Lung (tissue), 12 donors: ENCODE data around the gene SRCAP. TPM values are rescaled to one million over a fixed set of nuclear protein-coding genes. Genes with fewer than 3 reads are reported as not detected.
A peak's percentile ranks its signal among the peaks of the same experiment; 100 is the strongest.

ENCODE experiments used
- ATAC-seq: fragments of 200-7000 bp; cut with Tn5 transposase; one replicate; pipeline ENCODE4 v1.9.1; 2020; ENCODE audit warnings: moderate number of reproducible peaks; ENCODE audit not compliant: insufficient read depth, low FRiP score
- DNase-seq, 3 donors: peaks; one replicate each; pipeline ENCODE4 v3.0.0-alpha.2; 2013 to 2017
- H3K27ac ChIP-seq, 2 donors: one replicate each; pipeline ENCODE4 v1.5.1; 2013; ENCODE audit warnings: mild to moderate bottlenecking in 2 of 2, moderate library complexity in 2 of 2, control low read depth in 1 of 2, inconsistent platforms in 1 of 2, low read depth in 1 of 2, low read length in 1 of 2
- H3K27me3 ChIP-seq, 3 donors: one replicate each; pipeline ENCODE4 v1.5.1; 2013; ENCODE audit warnings: low read length in 2 of 3; ENCODE audit not compliant: control insufficient read depth in 3 of 3, insufficient read depth in 3 of 3
- H3K36me3 ChIP-seq, 4 donors: one replicate each; pipeline ENCODE4 v1.5.1; 2013; ENCODE audit warnings: low read length in 4 of 4, mild to moderate bottlenecking in 1 of 4, moderate library complexity in 1 of 4; ENCODE audit not compliant: control insufficient read depth in 4 of 4, insufficient read depth in 4 of 4
- H3K4me1 ChIP-seq, 5 donors: one replicate each; pipeline ENCODE4 v1.5.1; 2013; ENCODE audit warnings: low read length in 5 of 5, mild to moderate bottlenecking in 2 of 5, moderate library complexity in 1 of 5; ENCODE audit not compliant: control insufficient read depth in 5 of 5, insufficient read depth in 5 of 5
- H3K4me3 ChIP-seq: one replicate; pipeline ENCODE4 v1.5.1; 2013; ENCODE audit warnings: mild to moderate bottlenecking, control low read depth, moderate library complexity
- H3K9ac ChIP-seq, 2 donors: one replicate each; pipeline ENCODE4 v1.5.1; 2013; ENCODE audit warnings: low read length in 2 of 2, control low read depth in 1 of 2; ENCODE audit not compliant: insufficient read depth in 1 of 2
- H3K9me3 ChIP-seq, 4 donors: one replicate each; pipeline ENCODE4 v1.5.1; 2013; ENCODE audit warnings: low read length in 3 of 4, mild to moderate bottlenecking in 1 of 4, moderate library complexity in 1 of 4; ENCODE audit not compliant: control insufficient read depth in 4 of 4, insufficient read depth in 3 of 4
- CTCF ChIP-seq: IDR thresholded peaks from 2 replicates; pipeline ENCODE4 v1.5.1; 2012; ENCODE audit warnings: mild to moderate bottlenecking; ENCODE audit errors: control extremely low read depth, extremely low read depth
- WGBS, 2 donors: extraction: QIAGEN DNeasy Blood & Tissue Kit; methylation state at CpG; one replicate each; pipeline ENCODE4 v1.1.7; 2013; 5-methylcytosine and 5-hydroxymethylcytosine counted together
- polyA plus RNA-seq, 2 donors: library from polyadenylated mRNA; stranded (reverse); fragments of 200-250 nt; gene quantifications; one replicate each; pipeline ENCODE4 v1.2.1, GENCODE V29; 2013
- total RNA-seq, 2 donors: library from RNA; depleted of rRNA in 1 of 2; stranded (reverse); fragments of >200 nt in 1 of 2; gene quantifications; one replicate each; pipeline ENCODE4 v1.2.1, GENCODE V29; 2014 to 2021
- donor health status: control.
- donor health status: control.
- donor health status: Bipolar disorder and iron deficiency.
- donor health status: healthy.
- donor health status: DM: yes; HTN: yes; CAD: no.

SRCAP gene
- total and polyA plus RNA-seq, 4 donors: 13.4 to 61.0 (median 31.3) TPM

GRCh38 chr16:30651124-30652004, 47.6 kb upstream of the SRCAP start:
- Histone ChIP-seq H3K9me3 (no peaks in the 10 kb centered on the region), H3K4me1 (peaks cover 0 to 14% (median 0%) of the 10 kb centered on the region in 5 donors), H3K9ac (peak overlapping the region; percentile 76 to 93), H3K27me3 (no peaks in the 10 kb centered on the region), H3K27ac (peak overlapping the region; percentile 91 to 98), H3K4me3 (peak overlapping the region; percentile 66), H3K36me3 (peaks cover 12 to 34% (median 17%) of the 10 kb centered on the region in 4 donors)
- WGBS, 2 donors: 0% methylated on average over 56 to 71 of the region's 71 CpGs
- DNase-seq (peak in 2 of 3 donors; percentile 59 to 62), ATAC-seq (peak; percentile 74)
- peak; percentile 49 for TF ChIP-seq CTCF

GRCh38 chr16:30652005-30652296, 47.0 kb upstream of the SRCAP start:
- H3K4me1 ChIP-seq: peaks cover 0 to 14% (median 3%) of the 10 kb centered on the region in 5 donors
- H3K36me3 ChIP-seq: peaks cover 12 to 34% (median 20%) of the 10 kb centered on the region in 4 donors
- no peaks in the 10 kb centered on the region for H3K9me3 ChIP-seq
- no peaks in the 10 kb centered on the region for H3K27me3 ChIP-seq
- H3K4me3 ChIP-seq: peak overlapping the region; percentile 66
- ATAC-seq: no peak
- WGBS, 2 donors: 10 to 14% methylated on average over 2 of the region's 2 CpGs
- peak overlapping the region in 1 of 2 donors; percentile 18 for H3K9ac ChIP-seq
- DNase-seq: peak in 1 of 3 donors; percentile 11
- TF ChIP-seq CTCF: no peak
- H3K27ac ChIP-seq: peak overlapping the region; percentile 85 to 98

- peak overlapping the region in 1 of 2 donors; percentile 27 for H3K27ac ChIP-seq
- peaks cover 0 to 19% (median 11%) of the 10 kb centered on the region in 5 donors for H3K4me1 ChIP-seq
- no peak for ATAC-seq
- no peaks in the 10 kb centered on the region for H3K27me3 ChIP-seq
- H3K9me3 ChIP-seq: no peaks in the 10 kb centered on the region
- DNase-seq: no peak
- H3K4me3 ChIP-seq: no peak overlapping the region
- no peak for TF ChIP-seq CTCF
- 95 to 96% methylated on average over 18 of the region's 18 CpGs for WGBS, 2 donors
- H3K9ac ChIP-seq: no peak overlapping the region
- peaks cover 12 to 34% (median 20%) of the 10 kb centered on the region in 4 donors for H3K36me3 ChIP-seq
Measured at GRCh38 chr16:30652718-30653117, 46.3 kb upstream of the SRCAP start.
